G401.6 (cell line): ENCODE measurements around the gene HTR2C.
"Not testable (repeated sequence)": the region's sequence is repeated elsewhere in the genome, so short reads cannot be mapped to it uniquely, and the experiment has no call there.

Experiments
- FAIRE-seq: peaks from 2 replicates; lab custom pipeline; 2012; peaks lifted over from hg19 to GRCh38; lab: Jason Lieb, UNC

Gene HTR2C

GRCh38 chrX:114715096-114715495, 131.2 kb downstream of the HTR2C start:
- no peak for FAIRE-seq

DNA sequence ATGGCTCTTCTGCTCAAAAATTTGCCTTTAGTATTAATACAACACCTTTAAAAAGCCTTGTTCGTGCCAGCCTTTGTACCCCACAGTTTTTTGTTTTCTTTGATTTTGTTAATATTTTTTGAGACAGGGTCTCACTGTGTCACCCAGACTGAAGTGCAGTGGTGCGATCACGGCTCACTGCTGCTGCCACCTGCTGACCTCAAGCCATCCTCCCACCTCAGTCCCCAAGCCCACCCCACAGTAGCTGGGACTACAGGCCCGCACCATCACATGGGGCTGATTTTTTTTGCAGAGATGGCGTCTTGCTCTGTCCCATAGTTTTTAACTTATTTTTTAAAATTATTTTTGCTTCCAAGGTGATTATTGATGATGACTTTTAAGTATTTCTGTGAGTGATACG, 134.0 kb downstream of the HTR2C start:
- no peak for FAIRE-seq

DNA sequence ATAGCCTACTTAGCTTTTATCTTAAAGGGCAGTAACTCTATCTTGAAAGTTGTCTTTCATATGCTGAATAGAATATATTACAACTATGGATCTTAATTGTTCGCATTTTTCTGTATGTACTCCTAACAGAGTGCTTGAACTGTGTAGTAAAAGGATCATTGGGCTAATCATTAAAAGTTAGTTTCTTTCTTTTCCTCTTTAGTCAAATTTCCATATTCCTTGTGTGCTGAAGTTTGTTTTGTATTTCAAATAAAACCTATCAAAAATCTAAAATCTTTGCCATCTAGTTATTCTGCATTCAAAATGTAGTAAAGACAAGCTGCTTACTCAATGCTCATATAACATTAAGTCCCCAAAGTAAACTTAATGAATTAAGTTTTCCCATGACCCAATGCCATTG, 182.7 kb downstream of the HTR2C start:
- FAIRE-seq, result no peak

DNA sequence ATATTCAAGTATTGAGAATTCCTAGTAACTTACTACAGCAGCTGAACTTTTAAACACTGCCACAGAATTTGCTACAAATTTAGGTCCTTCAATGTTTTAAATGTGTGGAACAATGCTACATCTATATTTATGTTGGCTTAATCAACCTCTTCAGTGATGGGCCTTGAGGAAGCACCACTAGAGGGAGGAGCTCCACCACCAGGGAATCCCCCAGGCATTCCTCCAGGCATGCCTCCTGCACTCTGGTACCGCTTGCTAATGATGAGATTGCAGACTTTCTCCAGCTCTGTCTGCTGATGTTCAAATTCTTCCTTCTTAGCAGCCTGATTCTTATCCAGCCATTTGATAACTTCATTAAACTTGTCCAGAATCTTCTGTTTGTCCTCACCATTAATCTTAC, 190.8 kb downstream of the HTR2C start:
- FAIRE-seq, result no peak

GRCh38 chrX:114782925-114783324, 199.0 kb downstream of the HTR2C start:
- no peak for FAIRE-seq

DNA sequence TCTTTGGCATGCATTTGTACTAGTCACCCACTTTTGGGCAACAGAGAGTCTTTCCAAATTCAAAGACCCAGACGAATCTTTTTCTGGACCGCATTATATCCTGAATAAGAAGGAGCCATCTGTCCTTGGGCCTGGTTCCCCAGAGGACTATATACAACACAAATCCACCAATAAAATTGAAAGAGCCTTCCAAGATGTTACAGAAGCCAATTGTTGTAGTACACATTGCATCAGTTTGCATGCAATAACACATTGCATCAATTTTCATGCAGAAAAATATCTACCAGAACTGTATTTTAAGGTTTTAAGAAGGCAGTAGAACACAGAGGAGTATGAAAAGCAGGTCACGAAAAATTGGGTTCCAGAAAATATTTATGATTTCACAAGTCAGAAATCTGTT, 203.2 kb downstream of the HTR2C start:
- no peak for FAIRE-seq

GRCh38 chrX:114797494-114797893, 213.6 kb downstream of the HTR2C start:
- no peak for FAIRE-seq

- no peak for FAIRE-seq
Observed at GRCh38 chrX:114798907-114799306, 215.0 kb downstream of the HTR2C start.

DNA sequence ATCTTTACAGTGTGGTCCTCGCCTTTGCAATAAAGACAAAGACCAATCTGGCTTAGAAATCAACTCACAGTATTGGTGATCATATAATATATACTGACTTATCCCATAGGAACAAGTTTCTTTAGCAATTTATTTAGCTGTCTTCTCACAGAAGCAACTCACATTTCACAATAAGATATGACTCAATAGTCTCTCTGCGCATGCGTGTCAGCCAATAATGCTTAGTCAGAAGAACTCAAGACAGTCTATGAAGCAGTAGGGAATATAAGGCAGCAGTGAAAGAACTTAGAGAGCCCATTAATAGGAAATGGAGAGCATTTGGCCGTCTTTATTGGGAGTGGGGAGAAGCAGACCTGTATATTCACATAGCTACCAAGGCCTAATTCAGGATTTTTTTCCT, 216.8 kb downstream of the HTR2C start:
- FAIRE-seq, result no peak

GRCh38 chrX:114819509-114819908, 235.6 kb downstream of the HTR2C start:
- FAIRE-seq, result no peak

DNA sequence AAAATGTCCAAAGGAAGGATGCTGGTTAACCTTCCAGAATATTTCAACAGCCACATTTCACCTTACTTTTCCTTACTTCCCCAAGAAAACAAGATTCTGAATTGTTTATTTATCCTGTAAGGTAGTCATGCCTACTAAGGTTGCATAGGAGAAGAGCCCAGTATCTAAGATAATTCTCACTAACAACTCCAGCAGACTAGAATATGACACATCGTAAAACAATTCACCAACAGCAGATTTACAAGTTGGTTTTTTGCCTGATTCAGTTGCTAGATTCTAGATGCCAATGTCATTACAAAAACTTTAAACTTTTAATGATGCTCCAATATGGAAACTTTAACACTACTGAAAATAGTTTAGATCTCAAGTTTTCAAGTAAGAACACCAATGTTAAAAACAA, 257.2 kb downstream of the HTR2C start:
- FAIRE-seq, result no peak

GRCh38 chrX:114842181-114842580, 258.3 kb downstream of the HTR2C start:
- no peak for FAIRE-seq

- FAIRE-seq, result no peak
Observed at GRCh38 chrX:114889481-114889880, 305.6 kb downstream of the HTR2C start.

GRCh38 chrX:114903618-114904017, 319.7 kb downstream of the HTR2C start:
- no peak for FAIRE-seq

GRCh38 chrX:114905251-114905650, 321.4 kb downstream of the HTR2C start:
- no peak for FAIRE-seq

DNA sequence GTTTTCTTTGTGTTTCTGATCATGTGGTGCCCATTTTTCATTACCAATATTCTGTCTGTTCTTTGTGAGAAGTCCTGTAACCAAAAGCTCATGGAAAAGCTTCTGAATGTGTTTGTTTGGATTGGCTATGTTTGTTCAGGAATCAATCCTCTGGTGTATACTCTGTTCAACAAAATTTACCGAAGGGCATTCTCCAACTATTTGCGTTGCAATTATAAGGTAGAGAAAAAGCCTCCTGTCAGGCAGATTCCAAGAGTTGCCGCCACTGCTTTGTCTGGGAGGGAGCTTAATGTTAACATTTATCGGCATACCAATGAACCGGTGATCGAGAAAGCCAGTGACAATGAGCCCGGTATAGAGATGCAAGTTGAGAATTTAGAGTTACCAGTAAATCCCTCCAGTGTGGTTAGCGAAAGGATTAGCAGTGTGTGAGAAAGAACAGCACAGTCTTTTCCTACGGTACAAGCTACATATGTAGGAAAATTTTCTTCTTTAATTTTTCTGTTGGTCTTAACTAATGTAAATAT, 323.2 kb downstream of the HTR2C start:
- FAIRE-seq, result no peak

GRCh38 chrX:114924423-114924822, 340.5 kb downstream of the HTR2C start:
- no peak for FAIRE-seq

GRCh38 chrX:114924856-114925255, 341.0 kb downstream of the HTR2C start:
- FAIRE-seq, result no peak

- no peak for FAIRE-seq
Observed at GRCh38 chrX:114930227-114930626, 346.3 kb downstream of the HTR2C start.

- no peak for FAIRE-seq
Observed at GRCh38 chrX:114932550-114932949, 348.7 kb downstream of the HTR2C start.

GRCh38 chrX:114933291-114933690, 349.4 kb downstream of the HTR2C start:
- FAIRE-seq, result not testable (repeated sequence)

- FAIRE-seq, result not testable (repeated sequence)
Observed at GRCh38 chrX:114937090-114937489, 353.2 kb downstream of the HTR2C start.

GRCh38 chrX:114952696-114953095, 368.8 kb downstream of the HTR2C start:
- FAIRE-seq, result no peak
